Inflammatory macrophage treated with lipopolysaccharide for 1 hour (primary cell): ENCODE measurements around the gene IL1F10.
A peak's percentile ranks its signal among the peaks of the same experiment; 100 is the strongest.
"Not testable (repeated sequence)": the region's sequence is repeated elsewhere in the genome, so short reads cannot be mapped to it uniquely, and the experiment has no call there.

Experiments
- DNase-seq, 2 donors: peaks; one replicate each; pipeline ENCODE4 v3.0.0-alpha.2; 2020 to 2022

The IL1F10 gene

GRCh38 chr2:113081488-113082210, 13.9 kb downstream of the IL1F10 start:
- DNase-seq = peak in 1 of 2 donors; percentile 72

- DNase-seq = peak; percentile 92 to 97
Observed at GRCh38 chr2:113083296-113083695, 15.5 kb downstream of the IL1F10 start.

GRCh38 chr2:113084249-113085000, 16.7 kb downstream of the IL1F10 start:
- peak; percentile 73 to 82 for DNase-seq

GRCh38 chr2:113085542-113085941, 17.8 kb downstream of the IL1F10 start:
- DNase-seq = no peak

- DNase-seq = peak in 1 of 2 donors; percentile 59
Observed at GRCh38 chr2:113088213-113088992, 20.6 kb downstream of the IL1F10 start.

- peak; percentile 50 to 54 for DNase-seq
Observed at GRCh38 chr2:113089916-113090315, 22.1 kb downstream of the IL1F10 start.

GRCh38 chr2:113091231-113091896, 23.6 kb downstream of the IL1F10 start:
- peak; percentile 59 to 91 for DNase-seq

- no peak for DNase-seq
Observed at GRCh38 chr2:113092864-113093612, 25.3 kb downstream of the IL1F10 start.

GRCh38 chr2:113093613-113093977, 25.8 kb downstream of the IL1F10 start:
- peak; percentile 28 to 77 for DNase-seq

GRCh38 chr2:113096306-113096705, 28.5 kb downstream of the IL1F10 start:
- DNase-seq = not testable (repeated sequence)

- peak; percentile 64 to 65 for DNase-seq
Observed at GRCh38 chr2:113096842-113097618, 29.3 kb downstream of the IL1F10 start.

- peak; percentile 59 to 77 for DNase-seq
Observed at GRCh38 chr2:113098041-113098440, 30.3 kb downstream of the IL1F10 start.

- no peak for DNase-seq
Observed at GRCh38 chr2:113098532-113098931, 30.8 kb downstream of the IL1F10 start.

GRCh38 chr2:113102133-113102532, 34.4 kb downstream of the IL1F10 start:
- no peak for DNase-seq

GRCh38 chr2:113103277-113103676, 35.5 kb downstream of the IL1F10 start:
- no peak for DNase-seq

- peak; percentile 86 to 99 for DNase-seq
Observed at GRCh38 chr2:113104054-113104611, 36.4 kb downstream of the IL1F10 start.

- DNase-seq = peak; percentile 86 to 89
Observed at GRCh38 chr2:113105047-113105785, 37.4 kb downstream of the IL1F10 start.

- no peak for DNase-seq
Observed at GRCh38 chr2:113111121-113111520, 43.4 kb downstream of the IL1F10 start.

GRCh38 chr2:113111823-113112287, 44.1 kb downstream of the IL1F10 start:
- peak; percentile 82 to 98 for DNase-seq

GRCh38 chr2:113112441-113112840, 44.7 kb downstream of the IL1F10 start:
- peak; percentile 36 to 74 for DNase-seq
